DMS53 treated with DMSO at 0.1 percent for 48 hours (cell line): ENCODE measurements around the gene EDIL3.

Experiments used
- DNase-seq: peaks from one replicate; lab custom pipeline; 2025; ENCODE audit not compliant: unreplicated experiment; lab: John Stamatoyannopoulos, UW

The EDIL3 gene

DNA sequence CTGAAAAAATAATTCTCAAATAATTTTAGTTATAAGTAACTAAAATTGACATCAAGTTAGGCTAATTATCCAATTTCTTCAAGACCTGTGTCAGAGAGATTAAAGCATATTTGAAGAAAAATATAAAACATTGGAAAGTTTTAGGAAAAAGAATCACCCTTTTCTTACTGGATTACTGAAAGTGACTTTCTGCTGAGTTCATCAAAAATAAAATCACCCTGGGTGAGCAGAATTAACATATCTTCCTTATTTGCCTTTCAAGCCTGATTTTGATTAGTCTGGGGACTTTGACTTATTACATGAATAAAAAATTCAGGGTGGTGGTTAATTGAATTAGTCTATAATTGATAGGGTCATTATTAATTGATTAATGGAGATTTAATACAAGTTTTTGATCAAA is 411.8 kb downstream of the EDIL3 start:
- DNase-seq = no peak

- no peak for DNase-seq
Measured at GRCh38 chr5:83972236-83972635, 412.4 kb downstream of the EDIL3 start.

GRCh38 chr5:83967417-83967816 is 417.3 kb downstream of the EDIL3 start:
- no peak for DNase-seq

DNA sequence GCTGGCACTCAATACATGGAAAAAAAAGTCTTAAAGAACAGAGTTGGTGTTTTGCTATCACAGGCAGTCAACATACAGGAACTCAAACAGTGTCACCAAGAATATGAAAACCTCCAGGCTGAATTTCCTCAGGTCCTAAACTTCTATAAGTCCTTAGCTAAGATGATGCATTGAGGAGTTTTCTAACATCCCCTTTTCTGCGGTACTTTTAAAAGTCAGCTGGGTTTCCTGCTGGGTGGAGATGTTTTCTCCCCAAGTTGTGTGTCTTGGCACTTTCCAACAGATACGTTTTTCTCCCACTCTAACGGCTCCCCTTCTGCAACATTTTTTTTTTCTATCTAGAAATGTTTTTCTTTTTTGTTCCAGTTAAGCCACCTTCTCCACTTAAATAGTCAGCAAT is 419.2 kb downstream of the EDIL3 start:
- no peak for DNase-seq

DNA sequence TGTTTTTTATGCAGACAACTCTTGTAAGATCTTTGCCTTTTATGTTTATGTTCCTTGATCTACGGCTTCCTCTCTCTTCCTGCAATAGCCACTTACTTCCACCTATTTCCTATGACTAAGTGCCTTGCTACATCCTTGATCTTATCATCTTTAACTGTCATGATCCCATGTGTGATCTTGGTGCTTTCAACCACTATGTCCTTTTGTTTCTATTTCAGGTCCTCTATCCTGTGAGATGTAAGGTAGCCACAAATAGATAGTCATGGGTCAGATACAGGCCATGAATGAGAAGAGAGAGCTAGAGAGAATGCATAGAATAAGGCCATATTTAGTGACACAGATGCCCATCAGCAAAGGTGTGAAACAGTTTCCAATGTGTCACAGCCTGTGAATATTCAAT is 420.4 kb downstream of the EDIL3 start:
- DNase-seq = no peak

GRCh38 chr5:83957188-83957587 is 427.5 kb downstream of the EDIL3 start:
- DNase-seq = peak; percentile 32

DNA sequence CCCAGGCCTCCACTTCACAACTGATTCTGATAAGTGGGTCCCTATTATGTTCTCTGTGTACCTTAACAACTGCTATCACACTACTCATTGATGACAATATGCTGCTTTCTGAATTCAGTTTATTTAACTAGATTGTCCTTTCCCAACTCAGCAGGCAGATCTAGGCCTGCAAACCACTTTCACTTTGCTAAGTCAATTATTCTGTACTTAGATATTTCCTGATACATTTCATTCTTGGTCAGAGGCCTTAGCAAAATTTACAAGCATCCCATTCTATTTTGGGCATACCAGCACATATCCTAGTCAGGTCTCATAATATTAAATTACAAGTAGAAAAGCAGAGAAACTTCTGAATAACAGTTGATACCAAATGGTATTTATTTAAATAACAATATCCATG is 428.3 kb downstream of the EDIL3 start:
- DNase-seq = no peak

DNA sequence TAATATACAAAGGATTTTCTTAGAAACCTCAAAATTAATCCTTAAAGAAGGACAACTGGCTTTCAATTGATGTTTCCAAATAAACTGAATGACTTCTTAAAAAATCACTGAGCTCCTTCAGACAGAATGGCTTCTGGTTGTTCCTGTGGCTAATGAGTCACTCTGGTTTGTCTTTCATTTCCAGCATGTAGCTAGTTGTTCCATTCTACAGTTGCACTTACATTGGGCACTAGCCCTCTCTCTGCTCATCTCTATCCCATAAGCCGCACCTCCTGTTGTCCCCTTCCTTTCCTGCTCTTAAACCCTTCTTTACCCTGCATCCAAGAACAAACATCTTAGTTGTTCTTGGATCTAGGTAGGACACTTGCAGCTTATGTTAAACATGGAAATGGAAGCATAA is 428.8 kb downstream of the EDIL3 start:
- DNase-seq = no peak

DNA sequence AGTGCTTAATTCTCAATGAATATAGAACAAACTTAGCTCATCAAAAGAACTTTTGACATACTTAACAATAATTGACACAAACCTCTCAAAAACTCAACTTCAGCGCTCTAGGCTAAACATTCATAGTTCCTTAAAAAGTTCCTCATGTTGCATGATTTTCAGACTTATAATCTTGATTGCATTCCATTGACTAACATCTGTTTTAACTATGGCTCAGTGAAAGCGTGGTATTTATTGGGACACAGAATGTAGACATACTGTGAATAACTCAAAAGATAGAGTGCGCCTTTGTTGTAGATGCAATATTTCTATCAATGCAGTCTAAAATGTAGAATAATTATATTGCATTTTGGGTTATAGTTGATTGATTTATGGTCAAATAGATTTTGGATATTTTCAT is 436.9 kb downstream of the EDIL3 start:
- no peak for DNase-seq

DNA sequence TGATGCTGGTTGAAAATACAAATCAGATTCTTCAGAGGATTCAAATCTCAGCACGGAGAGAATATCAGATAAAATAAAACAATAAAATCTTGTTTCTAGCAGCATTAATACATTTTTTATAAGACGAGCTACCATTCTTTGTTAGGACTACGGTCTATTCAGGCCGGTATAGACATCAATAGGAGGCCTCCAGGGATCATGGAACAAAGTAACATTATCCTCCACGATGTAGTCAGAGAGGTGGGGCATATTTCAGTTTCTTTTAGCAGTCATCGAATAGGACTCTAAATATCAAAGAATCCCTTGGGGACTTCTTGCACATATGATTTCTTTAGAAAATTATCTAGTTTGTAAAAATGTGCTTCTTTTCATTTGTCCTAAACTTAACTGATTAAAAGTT is 438.2 kb downstream of the EDIL3 start:
- DNase-seq = no peak

GRCh38 chr5:83942155-83942554 is 442.5 kb downstream of the EDIL3 start:
- no peak for DNase-seq

GRCh38 chr5:83937837-83938236 is 446.8 kb downstream of the EDIL3 start:
- no peak for DNase-seq

- DNase-seq = peak; percentile 81
Measured at GRCh38 chr5:83931969-83932368, 452.7 kb downstream of the EDIL3 start.

DNA sequence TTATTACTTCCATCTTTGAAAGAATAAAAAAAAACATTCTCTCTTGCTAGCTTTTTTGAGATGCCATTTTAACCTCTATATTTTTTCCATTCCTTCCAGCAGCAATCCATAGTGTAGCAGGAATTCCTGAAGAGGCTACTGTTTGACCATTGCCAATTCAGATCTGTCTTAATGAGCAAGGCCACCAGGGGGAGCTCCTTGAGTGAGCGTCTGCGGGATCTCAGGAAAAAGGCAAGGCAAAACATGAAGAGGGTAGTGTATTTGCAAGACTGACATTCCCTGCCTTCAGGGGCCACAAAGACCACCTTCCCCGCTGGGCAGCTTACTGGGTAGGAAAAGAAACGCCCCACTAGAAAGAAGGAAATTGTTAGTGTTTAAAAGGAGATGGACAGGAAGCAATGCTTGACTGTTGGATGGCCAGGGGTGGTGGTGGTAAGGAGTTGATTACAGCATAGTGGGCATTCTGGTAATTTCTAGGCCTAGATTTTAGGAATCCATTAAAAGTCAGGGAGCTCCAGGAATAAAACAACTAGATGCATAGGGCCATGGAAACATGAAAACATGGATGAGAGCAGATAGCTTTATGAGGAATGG is 457.4 kb downstream of the EDIL3 start:
- peak; percentile 71 for DNase-seq

GRCh38 chr5:83925955-83926337 is 458.7 kb downstream of the EDIL3 start:
- no peak for DNase-seq

GRCh38 chr5:83925321-83925954 is 459.2 kb downstream of the EDIL3 start:
- DNase-seq = no peak

DNA sequence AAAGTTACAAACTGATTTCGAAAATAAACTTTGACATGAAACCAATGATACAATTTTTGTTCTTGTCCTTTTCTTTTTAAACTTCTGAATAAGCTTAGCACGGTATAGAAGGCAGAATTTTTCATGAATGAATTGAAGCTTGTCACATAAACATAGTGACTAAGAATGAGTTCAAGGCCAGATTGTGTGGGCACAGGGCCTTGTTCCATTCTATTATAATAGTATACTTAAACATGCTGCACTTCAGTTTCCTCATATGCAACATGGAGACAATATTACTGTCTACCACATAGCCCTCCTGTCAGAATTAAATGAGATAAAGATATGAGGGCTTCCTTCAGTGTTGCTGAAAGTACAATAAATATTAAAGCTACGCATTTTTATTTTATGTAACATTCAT is 459.8 kb downstream of the EDIL3 start:
- DNase-seq = no peak

DNA sequence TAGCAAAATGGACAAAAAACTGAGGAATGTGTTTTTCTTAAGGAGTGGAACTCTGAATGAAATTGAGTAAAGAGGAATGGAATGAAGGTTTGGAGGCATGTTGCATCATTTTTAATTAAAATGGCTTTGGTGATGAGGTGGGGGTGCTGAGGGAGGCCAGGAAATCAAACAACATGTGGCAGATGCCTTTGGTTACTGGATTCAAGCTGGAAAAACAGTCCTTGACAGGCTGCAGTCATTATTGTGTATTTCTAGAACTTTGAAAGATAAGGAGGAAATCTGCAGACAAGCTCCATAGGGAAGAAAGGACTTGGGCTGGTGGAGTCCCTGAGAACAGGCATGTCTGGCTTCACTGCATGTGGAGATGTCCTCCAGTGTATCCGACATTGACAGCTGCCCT is 460.5 kb downstream of the EDIL3 start:
- no peak for DNase-seq

DNA sequence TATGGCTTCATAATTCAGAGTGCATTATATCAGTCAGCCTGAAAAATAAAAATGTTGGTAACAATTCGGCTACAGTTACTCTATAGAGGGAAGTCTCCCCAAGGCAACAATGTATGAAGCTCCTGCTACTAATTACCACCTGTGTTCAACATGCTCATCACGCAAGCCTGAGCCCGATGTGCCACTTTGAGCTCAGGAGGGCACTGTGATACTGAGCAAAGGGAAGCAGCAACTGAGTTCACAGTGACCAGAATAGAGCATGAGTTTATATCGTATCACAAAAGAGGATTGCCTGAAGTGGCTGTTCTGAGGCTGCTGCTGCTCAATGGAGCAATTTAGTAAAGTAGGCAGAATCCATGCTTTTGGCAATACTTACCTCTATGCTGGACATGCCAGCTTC is 462.0 kb downstream of the EDIL3 start:
- no peak for DNase-seq

DNA sequence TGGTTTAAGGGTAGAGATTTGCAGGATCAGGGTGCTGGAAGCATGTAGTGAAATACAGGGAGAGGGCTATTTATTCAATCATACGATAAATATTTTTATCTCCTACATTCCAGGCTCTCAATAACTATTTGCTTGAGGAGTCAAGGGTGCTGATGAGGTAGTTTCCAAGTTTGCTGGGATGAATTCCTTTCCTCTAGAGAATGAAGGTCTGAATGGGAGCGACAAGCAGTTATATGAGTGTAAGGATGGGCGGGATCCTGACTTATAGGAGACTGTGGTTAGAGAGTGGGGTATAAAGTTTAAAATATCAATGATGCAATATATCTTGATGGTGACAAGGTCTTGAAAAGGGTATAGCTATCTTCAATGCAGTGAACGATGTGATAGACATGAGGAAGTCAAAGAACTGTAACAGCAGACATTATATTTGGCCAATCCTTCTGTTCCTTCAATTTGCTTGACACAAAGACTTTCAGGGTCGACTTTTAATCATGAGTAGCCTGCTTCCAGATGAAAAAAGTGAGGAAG is 462.9 kb downstream of the EDIL3 start:
- no peak for DNase-seq

DNA sequence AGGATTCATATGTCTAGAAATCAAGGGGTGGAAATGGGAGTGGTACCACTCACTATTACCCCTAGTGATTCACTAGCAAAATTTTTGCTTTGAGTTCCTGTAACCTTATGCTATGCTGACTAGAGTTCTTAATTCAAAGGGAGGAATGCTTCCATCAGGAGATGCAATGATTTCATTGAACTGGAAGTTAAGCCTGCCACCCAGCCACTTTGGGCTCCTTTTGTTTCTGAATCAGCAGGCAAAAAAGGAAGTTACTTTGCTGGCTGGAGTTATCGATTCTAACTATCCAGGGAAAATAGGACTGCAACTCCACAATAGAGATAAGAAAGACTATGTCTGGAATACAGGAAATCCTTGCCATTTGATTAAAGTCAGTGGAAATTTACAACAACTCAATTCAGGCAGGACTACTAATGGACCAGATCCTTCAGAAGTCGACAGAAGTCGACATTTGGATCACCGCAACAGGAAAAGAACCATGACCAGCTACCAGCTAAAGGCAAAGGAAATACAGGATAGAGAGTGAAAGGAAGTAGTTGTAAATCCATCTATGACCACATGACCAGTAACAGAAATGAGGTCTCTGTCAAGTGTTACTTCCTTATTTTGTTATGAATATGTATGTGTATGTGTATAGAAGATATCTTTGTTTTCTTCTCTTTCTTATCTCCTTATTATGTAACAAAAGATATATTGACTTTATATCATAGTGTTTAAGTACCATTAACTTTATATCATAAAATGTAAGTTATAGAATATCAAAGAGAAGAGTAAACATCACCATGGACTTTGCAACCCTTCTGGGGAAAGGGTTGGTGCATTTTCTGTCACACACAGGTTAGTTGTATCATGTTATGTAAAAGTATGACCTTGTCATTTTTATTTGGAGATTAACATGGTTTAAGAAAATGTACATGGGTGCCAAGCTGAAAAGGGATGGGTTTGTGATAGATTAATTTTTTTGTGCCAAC is 465.3 kb downstream of the EDIL3 start:
- DNase-seq = no peak
